DND-41 (cell line): ENCODE data around the gene IQGAP1.

Experiments
- ATAC-seq: fragments of 200-7000 bp; cut with Tn5 transposase; 3 replicates; pipeline ENCODE4 v1.9.1; 2021; ENCODE audit warnings: low read depth; ENCODE audit not compliant: insufficient read depth
- DNase-seq: peaks from one replicate; pipeline ENCODE4 v3.0.0-alpha.2; 2020
- H2AFZ ChIP-seq: 2 replicates; pipeline ENCODE4 v1.6.0; 2012; ENCODE audit warnings: low read depth, low read length
- H3K27ac ChIP-seq: 2 replicates; pipeline ENCODE4 v1.5.1; 2012; ENCODE audit warnings: low read length, inconsistent platforms
- H3K27me3 ChIP-seq: fragments of 200-600 bp; sonication (generic); 2 replicates; pipeline ENCODE4 v1.6.0; 2012; ENCODE audit warnings: low read length, mild to moderate bottlenecking, inconsistent platforms; ENCODE audit not compliant: insufficient read depth, poor library complexity
- H3K36me3 ChIP-seq: 2 replicates; pipeline ENCODE4 v1.5.1; 2012; ENCODE audit warnings: low read length, inconsistent platforms; ENCODE audit not compliant: insufficient read depth
- H3K4me1 ChIP-seq: 2 replicates; pipeline ENCODE4 v1.5.1; 2012; ENCODE audit warnings: mild to moderate bottlenecking, low read length; ENCODE audit not compliant: insufficient read depth
- H3K4me2 ChIP-seq: 2 replicates; pipeline ENCODE4 v1.6.0; 2012; ENCODE audit warnings: mild to moderate bottlenecking, moderate library complexity, low read length, inconsistent platforms; ENCODE audit not compliant: insufficient read depth
- H3K4me3 ChIP-seq, 2 experiments: fragments of 200-600 bp in 1 of 2; shearing (Covaris generic) in 1 of 2; 2 replicates each; pipeline ENCODE4 v1.5.1; 2012 to 2016; ENCODE audit warnings: inconsistent platforms in 2 of 2, low read length in 2 of 2, mild to moderate bottlenecking in 2 of 2, low read depth in 1 of 2, moderate library complexity in 1 of 2
- H3K79me2 ChIP-seq: 2 replicates; pipeline ENCODE4 v1.6.0; 2012; ENCODE audit warnings: low read length, inconsistent platforms; ENCODE audit not compliant: insufficient read depth
- H3K9ac ChIP-seq: 2 replicates; pipeline ENCODE4 v1.6.0; 2012; ENCODE audit warnings: low read depth, mild to moderate bottlenecking, inconsistent platforms, low read length, moderate library complexity
- H3K9me3 ChIP-seq: 2 replicates; pipeline ENCODE4 v1.5.1; 2012; ENCODE audit warnings: low read length, moderate library complexity, mild to moderate bottlenecking, inconsistent platforms; ENCODE audit not compliant: insufficient read depth, severe bottlenecking
- H4K20me1 ChIP-seq: 2 replicates; pipeline ENCODE4 v1.6.0; 2012; ENCODE audit warnings: low read length; ENCODE audit not compliant: insufficient read depth
- CTCF ChIP-seq: IDR thresholded peaks from 2 replicates; pipeline ENCODE4 v1.5.1; 2012; ENCODE audit warnings: borderline replicate concordance, low read length, moderate library complexity, mild to moderate bottlenecking; ENCODE audit not compliant: poor library complexity, severe bottlenecking; ENCODE audit errors: extremely low read depth
- EZH2 ChIP-seq: IDR thresholded peaks from 3 replicates; pipeline ENCODE4 v1.6.1; 2012; ENCODE audit warnings: borderline replicate concordance, low read depth, mild to moderate bottlenecking, moderate library complexity, low read length, inconsistent platforms; ENCODE audit not compliant: severe bottlenecking

IQGAP1 gene

GRCh38 chr15:90420451-90420850 is 32.4 kb downstream of the IQGAP1 start:
- H3K9ac ChIP-seq, result no peak overlapping the region

GRCh38 chr15:90421527-90421926 is 33.5 kb downstream of the IQGAP1 start:
- H3K4me1 ChIP-seq, result no peaks in the 10 kb centered on the region
- peaks cover 88% of the 10 kb centered on the region for H3K79me2 ChIP-seq
- no peak overlapping the region for H3K4me2 ChIP-seq
- H3K9me3 ChIP-seq, result no peaks in the 10 kb centered on the region
- no peak for TF ChIP-seq CTCF
- TF ChIP-seq EZH2, result no peak
- no peaks in the 10 kb centered on the region for H3K36me3 ChIP-seq
- H3K9ac ChIP-seq, result no peak overlapping the region
- peaks cover 36% of the 10 kb centered on the region; the same call in 1 of the 2 replicates for H4K20me1 ChIP-seq
- DNase-seq, result no peak
- H2AFZ ChIP-seq, result no peak overlapping the region
- H3K4me3 ChIP-seq, result no peak overlapping the region
- H3K27ac ChIP-seq, result no peak overlapping the region
- no peaks in the 10 kb centered on the region for H3K27me3 ChIP-seq
- no peak for ATAC-seq

More at GRCh38 chr15:90420451-90420850, 32.4 kb downstream of the IQGAP1 start:
- H3K36me3 ChIP-seq, result 0 out of 2 replicates have a peak, but pooled peaks cover 3% of the 10 kb centered on the region
- H3K9me3 ChIP-seq, result no peaks in the 10 kb centered on the region
- ATAC-seq (no peak), DNase-seq (no peak)
- H3K4me3 ChIP-seq, result no peak overlapping the region
- H3K27me3 ChIP-seq, result no peaks in the 10 kb centered on the region
- H3K4me2 ChIP-seq, result no peak overlapping the region
- H2AFZ ChIP-seq, result no peak overlapping the region
- no peaks in the 10 kb centered on the region for H3K4me1 ChIP-seq
- TF ChIP-seq EZH2, result no peak
- TF ChIP-seq CTCF, result no peak
- H3K27ac ChIP-seq, result no peak overlapping the region
- H3K79me2 ChIP-seq, result peaks cover 91% of the 10 kb centered on the region
- H4K20me1 ChIP-seq, result peaks cover 39% of the 10 kb centered on the region; the same call in 1 of the 2 replicates

GRCh38 chr15:90422043-90422442 is 34.0 kb downstream of the IQGAP1 start:
- no peak overlapping the region for H2AFZ ChIP-seq
- no peak overlapping the region for H3K4me2 ChIP-seq
- no peak overlapping the region for H3K4me3 ChIP-seq
- peaks cover 36% of the 10 kb centered on the region; the same call in 1 of the 2 replicates for H4K20me1 ChIP-seq
- H3K36me3 ChIP-seq, result peaks cover 5% of the 10 kb centered on the region
- no peaks in the 10 kb centered on the region for H3K27me3 ChIP-seq
- DNase-seq (no peak), ATAC-seq (no peak)
- H3K9ac ChIP-seq, result no peak overlapping the region
- no peak for TF ChIP-seq CTCF
- no peak for TF ChIP-seq EZH2
- peaks cover 83% of the 10 kb centered on the region for H3K79me2 ChIP-seq
- no peaks in the 10 kb centered on the region for H3K4me1 ChIP-seq
- H3K27ac ChIP-seq, result no peak overlapping the region
- H3K9me3 ChIP-seq, result no peaks in the 10 kb centered on the region

GRCh38 chr15:90422936-90423335 is 34.9 kb downstream of the IQGAP1 start:
- Histone ChIP-seq H3K79me2 (peaks cover 76% of the 10 kb centered on the region), H3K9me3 (no peaks in the 10 kb centered on the region), H4K20me1 (peaks cover 34% of the 10 kb centered on the region; the same call in 1 of the 2 replicates), H3K36me3 (peaks cover 13% of the 10 kb centered on the region), H3K4me1 (no peaks in the 10 kb centered on the region), H3K27me3 (no peaks in the 10 kb centered on the region), H3K4me3 (no peak overlapping the region), H3K27ac (no peak overlapping the region), H3K4me2 (no peak overlapping the region), H3K9ac (no peak overlapping the region), H2AFZ (no peak overlapping the region)
- ATAC-seq, result no peak
- no peak for DNase-seq
- TF ChIP-seq CTCF (no peak), EZH2 (no peak)
